SK-N-SH treated with all-trans-retinoic acid at 6 μM for 48 hours (cell line): ENCODE measurements around the gene EXOC4.

Source experiments
- ATAC-seq: fragments of 200-7000 bp; cut with Tn5 transposase; 3 replicates; pipeline ENCODE4 v1.9.1; 2020; ENCODE audit warnings: mild to moderate bottlenecking, moderate library complexity
- ARNTL ChIP-seq: fragments of 450-650 bp; formaldehyde crosslinking; IDR thresholded peaks from 2 replicates; pipeline ENCODE4 v1.5.0; 2020; ENCODE audit warnings: low read depth, mild to moderate bottlenecking, moderate library complexity, borderline replicate concordance
- BACH2 ChIP-seq: fragments of 250-450 bp; sonication (Bioruptor Pico); IDR thresholded peaks from 2 replicates; pipeline ENCODE4 v1.9.0; 2021; ENCODE audit warnings: mild to moderate bottlenecking, borderline replicate concordance
- CREB5 ChIP-seq: fragments of 250-450 bp; sonication (Bioruptor Pico); IDR thresholded peaks from 2 replicates; pipeline ENCODE4 v1.5.1; 2020; ENCODE audit warnings: low read depth, mild to moderate bottlenecking, moderate library complexity
- CSDC2 ChIP-seq: fragments of 250-450 bp; sonication (Bioruptor Pico); IDR thresholded peaks from 2 replicates; pipeline ENCODE4 v1.5.0; 2020; ENCODE audit warnings: mild to moderate bottlenecking, moderate library complexity
- CSRNP3 ChIP-seq: fragments of 250-450 bp; sonication (Bioruptor Pico); IDR thresholded peaks from 2 replicates; pipeline ENCODE4 v1.5.1; 2021; ENCODE audit warnings: mild to moderate bottlenecking, moderate library complexity
- ESRRG ChIP-seq: fragments of 250-450 bp; sonication (Bioruptor Pico); IDR thresholded peaks from 2 replicates; pipeline ENCODE4 v1.6.1; 2021; ENCODE audit warnings: mild to moderate bottlenecking
- GLIS3 ChIP-seq: fragments of 250-450 bp; sonication (Bioruptor Pico); IDR thresholded peaks from 2 replicates; pipeline ENCODE4 v1.5.0; 2020; ENCODE audit warnings: mild to moderate bottlenecking, moderate library complexity
- ISL1 ChIP-seq: fragments of 250-450 bp; sonication (Bioruptor Pico); IDR thresholded peaks from 2 replicates; pipeline ENCODE4 v2.1.2; 2022; ENCODE audit warnings: mild to moderate bottlenecking, moderate library complexity
- OSR1 ChIP-seq: fragments of 250-450 bp; sonication (Bioruptor Pico); IDR thresholded peaks from 2 replicates; pipeline ENCODE4 v1.8.0; 2022; ENCODE audit warnings: moderate library complexity, mild to moderate bottlenecking, inconsistent platforms
- PATZ1 ChIP-seq: fragments of 250-450 bp; sonication (Bioruptor Pico); IDR thresholded peaks from 2 replicates; pipeline ENCODE4 v1.8.0; 2020; ENCODE audit warnings: mild to moderate bottlenecking, moderate library complexity, borderline replicate concordance
- POU6F1 ChIP-seq: fragments of 250-450 bp; sonication (Bioruptor Pico); IDR thresholded peaks from 2 replicates; pipeline ENCODE4 v1.8.0; 2021; ENCODE audit warnings: low read depth, mild to moderate bottlenecking, moderate library complexity, borderline replicate concordance
- PPARA ChIP-seq: fragments of 250-450 bp; sonication (Bioruptor Pico); IDR thresholded peaks from 2 replicates; pipeline ENCODE4 v1.5.0; 2020; ENCODE audit warnings: mild to moderate bottlenecking, borderline replicate concordance
- RARB ChIP-seq: fragments of 250-450 bp; sonication (Bioruptor Pico); IDR thresholded peaks from 2 replicates; pipeline ENCODE4 v1.8.0; 2021; ENCODE audit warnings: mild to moderate bottlenecking, moderate library complexity
- SNAI2 ChIP-seq: fragments of 250-450 bp; sonication (Bioruptor Pico); IDR thresholded peaks from 2 replicates; pipeline ENCODE4 v1.5.0; 2020; ENCODE audit warnings: mild to moderate bottlenecking, moderate library complexity
- TCF4 ChIP-seq: fragments of 250-450 bp; sonication (Bioruptor Pico); IDR thresholded peaks from 2 replicates; pipeline ENCODE4 v1.8.0; 2021; ENCODE audit warnings: mild to moderate bottlenecking, moderate library complexity, borderline replicate concordance
- TOX ChIP-seq: fragments of 250-450 bp; sonication (Bioruptor Pico); IDR thresholded peaks from 2 replicates; pipeline ENCODE4 v1.8.0; 2021; ENCODE audit warnings: mild to moderate bottlenecking, moderate library complexity, borderline replicate concordance
- TSHZ2 ChIP-seq: fragments of 250-450 bp; sonication (Bioruptor Pico); IDR thresholded peaks from 2 replicates; pipeline ENCODE4 v1.5.0; 2020; ENCODE audit warnings: mild to moderate bottlenecking, moderate library complexity
- ZFP3 ChIP-seq: fragments of 250-450 bp; sonication (Bioruptor Pico); IDR thresholded peaks from 2 replicates; pipeline ENCODE4 v1.5.0; 2020; ENCODE audit warnings: mild to moderate bottlenecking, moderate library complexity
- ZFP30 ChIP-seq: fragments of 450-650 bp; formaldehyde crosslinking; IDR thresholded peaks from 2 replicates; pipeline ENCODE4 v1.5.0; 2022; ENCODE audit warnings: mild to moderate bottlenecking, moderate library complexity
- ZNF565 ChIP-seq: fragments of 450-650 bp; formaldehyde crosslinking; conservative IDR thresholded peaks from 2 replicates; pipeline ENCODE4 v1.5.0; 2020; ENCODE audit warnings: low read depth, mild to moderate bottlenecking, moderate library complexity
- ZNF70 ChIP-seq: fragments of 450-650 bp; formaldehyde crosslinking; IDR thresholded peaks from 2 replicates; pipeline ENCODE4 v1.5.0; 2020; ENCODE audit warnings: mild to moderate bottlenecking, moderate library complexity
- ZNF8 ChIP-seq: fragments of 450-650 bp; formaldehyde crosslinking; IDR thresholded peaks from 2 replicates; pipeline ENCODE4 v1.5.0; 2020; ENCODE audit warnings: mild to moderate bottlenecking, moderate library complexity

Gene EXOC4

GRCh38 chr7:133958822-133959221 is 705.9 kb downstream of the EXOC4 start:
- TF ChIP-seq TCF4 (CRISPR knock-in tag) (no peak), OSR1 (CRISPR knock-in tag) (no peak), POU6F1 (CRISPR knock-in tag) (no peak), ARNTL (CRISPR knock-in tag) (no peak), ZNF565 (no peak)
- ATAC-seq = no peak

- no peak for TF ChIP-seq ZNF70 (CRISPR knock-in tag)
- TF ChIP-seq OSR1 (CRISPR knock-in tag) = no peak
- no peak for TF ChIP-seq ZNF565
- no peak for TF ChIP-seq ZFP3 (CRISPR knock-in tag)
- no peak for TF ChIP-seq TSHZ2
- TF ChIP-seq BACH2 = no peak
- no peak for TF ChIP-seq ZFP30 (CRISPR knock-in tag)
- no peak for TF ChIP-seq TCF4 (CRISPR knock-in tag)
- TF ChIP-seq RARB (CRISPR knock-in tag) = no peak
- no peak for TF ChIP-seq GLIS3 (CRISPR knock-in tag)
- ATAC-seq = no peak
These were observed 706.6 kb downstream of the EXOC4 start for GRCh38 chr7:133959505-133959904.

- ATAC-seq = no peak
- no peak for TF ChIP-seq ZFP3 (CRISPR knock-in tag)
- TF ChIP-seq CSDC2 (CRISPR knock-in tag) = no peak
- TF ChIP-seq PATZ1 (CRISPR knock-in tag) = no peak
- no peak for TF ChIP-seq BACH2
- no peak for TF ChIP-seq SNAI2 (CRISPR knock-in tag)
- no peak for TF ChIP-seq ISL1
- no peak for TF ChIP-seq TOX (CRISPR knock-in tag)
- TF ChIP-seq CSRNP3 (CRISPR knock-in tag) = no peak
- TF ChIP-seq ARNTL (CRISPR knock-in tag) = no peak
- no peak for TF ChIP-seq POU6F1 (CRISPR knock-in tag)
- TF ChIP-seq ESRRG (CRISPR knock-in tag) = no peak
- TF ChIP-seq TSHZ2 = no peak
- no peak for TF ChIP-seq CREB5 (CRISPR knock-in tag)
- TF ChIP-seq ZNF565 = no peak
- TF ChIP-seq PPARA (CRISPR knock-in tag) = no peak
- no peak for TF ChIP-seq ZNF70 (CRISPR knock-in tag)
- TF ChIP-seq OSR1 (CRISPR knock-in tag) = no peak
- no peak for TF ChIP-seq ZFP30 (CRISPR knock-in tag)
- TF ChIP-seq ZNF8 = no peak
- TF ChIP-seq, all 23 proteins: peak for 0
These were observed 708.8 kb downstream of the EXOC4 start for GRCh38 chr7:133961724-133962123.
